NOMO-1 treated with DMSO at 0.1 percent for 48 hours (cell line): Measurements from ENCODE around the gene ATAT1.
"Not testable (repeated sequence)": the region's sequence is repeated elsewhere in the genome, so short reads cannot be mapped to it uniquely, and the experiment has no call there.

ENCODE experiments used
- DNase-seq: peaks from one replicate; lab custom pipeline; 2025; ENCODE audit not compliant: unreplicated experiment; lab: John Stamatoyannopoulos, UW

The ATAT1 gene

DNA sequence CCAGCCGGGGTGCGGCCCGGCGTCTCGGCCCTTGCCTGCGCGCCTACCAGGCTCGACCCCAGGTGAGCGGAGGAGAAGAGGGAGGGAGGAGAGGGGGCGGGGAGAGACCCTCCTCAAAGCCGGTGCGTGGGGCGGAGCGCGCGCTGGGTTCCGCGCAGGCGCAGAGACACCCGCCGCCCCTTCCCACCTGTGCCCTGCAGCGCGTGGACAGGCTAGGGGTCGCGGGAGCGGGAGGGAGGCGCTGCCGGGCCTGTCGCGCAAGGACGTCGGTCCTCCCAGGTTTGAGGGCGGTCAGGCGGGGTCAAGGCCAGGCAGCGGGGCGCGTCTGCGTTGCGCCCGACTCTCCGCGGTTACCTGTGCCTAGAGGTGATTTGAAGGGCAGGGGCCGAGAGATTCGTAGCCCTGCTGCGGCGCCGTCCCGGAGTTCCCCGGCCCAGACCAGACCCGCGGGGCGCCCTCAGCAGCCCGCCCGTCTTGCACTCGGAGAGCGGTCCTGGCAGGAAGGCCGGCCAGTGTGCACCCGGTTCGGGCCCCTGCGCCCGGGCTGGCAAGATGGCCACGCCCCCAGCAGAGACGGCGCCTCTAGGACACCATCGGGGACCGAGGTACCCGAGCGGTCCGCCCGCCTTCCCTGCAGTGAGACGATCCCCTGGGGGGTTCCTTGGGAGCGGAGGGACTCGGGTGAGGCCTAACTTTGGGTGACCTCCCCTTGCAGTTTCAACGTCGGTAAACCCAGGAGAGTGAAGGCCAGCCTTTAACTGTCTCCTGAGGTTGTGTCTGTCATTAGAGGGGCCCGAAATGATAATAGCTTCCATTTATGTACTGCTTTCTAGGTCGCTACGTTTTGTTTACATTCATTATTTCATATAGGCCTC is 20.8 kb downstream of the ATAT1 start:
- DNase-seq: peak; percentile 67

GRCh38 chr6:30651143-30651542 is 24.5 kb downstream of the ATAT1 start:
- DNase-seq: no peak

GRCh38 chr6:30654798-30655742 is 28.4 kb downstream of the ATAT1 start:
- DNase-seq: no peak

- no peak for DNase-seq
Observed at GRCh38 chr6:30655743-30656094, 29.0 kb downstream of the ATAT1 start.

- peak; percentile 83 for DNase-seq
Observed at GRCh38 chr6:30656513-30656912, 29.8 kb downstream of the ATAT1 start.

GRCh38 chr6:30657454-30657853 is 30.8 kb downstream of the ATAT1 start:
- DNase-seq: no peak

DNA sequence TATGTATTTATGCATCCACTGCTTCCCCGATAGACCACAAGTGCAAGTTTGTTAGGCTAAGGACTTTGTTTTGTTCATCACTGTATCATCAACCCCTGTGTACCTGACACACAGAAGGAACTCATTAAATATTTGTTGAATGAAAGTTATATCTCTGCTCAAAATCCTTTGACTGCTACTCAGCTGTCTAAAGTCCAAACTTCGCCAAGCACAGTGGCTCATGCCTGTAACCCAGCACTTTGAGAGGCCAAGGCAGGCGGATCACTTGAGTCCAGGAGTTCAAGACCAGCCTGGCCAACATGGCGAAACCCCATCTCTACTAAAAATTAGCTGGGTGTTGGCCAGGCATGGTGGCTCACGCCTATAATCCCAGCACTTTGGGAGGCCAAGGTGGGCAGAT is 31.2 kb downstream of the ATAT1 start:
- DNase-seq: not testable (repeated sequence)

DNA sequence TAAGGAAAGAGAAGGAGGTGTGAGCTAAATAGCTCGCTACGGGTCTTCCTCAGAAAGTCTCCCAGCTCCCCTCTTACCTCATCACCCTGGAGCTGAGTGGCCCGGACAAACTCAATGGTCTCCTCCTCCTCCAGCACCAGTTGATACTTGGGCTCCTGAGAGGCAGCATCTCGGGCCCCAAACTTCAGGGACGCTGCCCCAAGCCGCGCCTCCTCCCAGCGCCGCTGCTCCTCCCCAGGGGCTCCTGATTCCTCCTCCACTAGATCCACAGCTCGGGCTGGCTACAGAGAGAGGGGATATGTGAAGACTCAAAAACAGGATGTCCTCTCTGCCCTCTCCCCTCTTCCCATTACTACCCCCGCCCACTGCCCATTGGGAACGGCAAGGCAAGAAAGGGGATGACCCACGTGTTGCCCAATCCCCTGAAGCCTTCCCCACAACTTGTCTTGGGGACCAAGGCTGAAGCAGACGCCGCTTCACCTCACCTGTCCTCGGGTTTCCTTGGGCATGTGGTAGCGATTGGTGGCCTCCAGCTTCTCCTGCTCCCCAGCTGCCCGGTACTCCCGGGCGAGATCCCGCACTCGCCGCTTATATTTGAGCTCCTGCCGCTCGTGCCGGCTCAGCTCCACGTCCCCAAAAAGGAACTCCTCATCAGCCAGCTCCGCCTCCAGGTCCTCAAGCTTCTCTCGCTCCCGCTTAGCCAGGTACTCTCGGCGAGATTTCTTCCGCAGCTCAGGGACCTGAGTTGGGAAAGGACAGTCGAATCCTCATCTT is 38.5 kb downstream of the ATAT1 start:
- DNase-seq: no peak

GRCh38 chr6:30666300-30666699 is 39.6 kb downstream of the ATAT1 start:
- DNase-seq: not testable (repeated sequence)

DNA sequence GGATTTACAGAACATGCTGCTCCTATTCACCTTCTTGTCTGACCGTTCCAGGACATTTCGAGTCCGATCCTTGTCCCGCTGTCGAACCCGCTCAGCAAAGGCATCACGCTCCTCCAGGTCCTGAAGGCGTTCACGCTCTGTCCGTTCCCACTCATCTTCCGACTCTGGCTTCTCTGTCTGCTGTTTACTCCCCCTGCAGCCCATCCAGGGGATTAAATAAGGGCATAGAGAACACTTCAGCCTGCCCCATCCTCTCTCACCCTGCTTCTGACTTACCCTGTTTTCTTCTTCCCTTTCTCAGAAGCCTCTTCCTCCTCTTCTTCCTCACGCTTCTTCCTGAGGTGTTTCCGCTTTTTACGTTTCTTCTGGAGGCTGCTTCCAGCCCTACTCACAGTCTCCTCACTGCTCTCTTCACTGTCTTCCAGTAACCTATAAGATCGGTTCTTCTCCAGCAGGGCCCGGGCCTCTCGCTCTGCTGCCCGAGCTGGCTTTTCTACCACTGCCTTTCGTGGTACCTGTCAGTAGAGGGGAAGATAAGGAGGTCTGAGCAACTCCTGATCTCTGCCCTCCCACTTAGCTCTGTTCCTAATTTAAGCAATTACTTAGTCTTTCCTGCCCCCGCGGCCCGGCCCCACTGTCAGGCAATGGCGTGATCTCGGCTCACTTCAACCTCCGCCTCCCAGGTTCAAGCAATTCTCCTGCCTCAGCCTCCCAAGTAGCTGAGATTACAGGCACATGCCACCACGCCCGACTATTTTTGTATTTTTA is 44.3 kb downstream of the ATAT1 start:
- no peak for DNase-seq

DNA sequence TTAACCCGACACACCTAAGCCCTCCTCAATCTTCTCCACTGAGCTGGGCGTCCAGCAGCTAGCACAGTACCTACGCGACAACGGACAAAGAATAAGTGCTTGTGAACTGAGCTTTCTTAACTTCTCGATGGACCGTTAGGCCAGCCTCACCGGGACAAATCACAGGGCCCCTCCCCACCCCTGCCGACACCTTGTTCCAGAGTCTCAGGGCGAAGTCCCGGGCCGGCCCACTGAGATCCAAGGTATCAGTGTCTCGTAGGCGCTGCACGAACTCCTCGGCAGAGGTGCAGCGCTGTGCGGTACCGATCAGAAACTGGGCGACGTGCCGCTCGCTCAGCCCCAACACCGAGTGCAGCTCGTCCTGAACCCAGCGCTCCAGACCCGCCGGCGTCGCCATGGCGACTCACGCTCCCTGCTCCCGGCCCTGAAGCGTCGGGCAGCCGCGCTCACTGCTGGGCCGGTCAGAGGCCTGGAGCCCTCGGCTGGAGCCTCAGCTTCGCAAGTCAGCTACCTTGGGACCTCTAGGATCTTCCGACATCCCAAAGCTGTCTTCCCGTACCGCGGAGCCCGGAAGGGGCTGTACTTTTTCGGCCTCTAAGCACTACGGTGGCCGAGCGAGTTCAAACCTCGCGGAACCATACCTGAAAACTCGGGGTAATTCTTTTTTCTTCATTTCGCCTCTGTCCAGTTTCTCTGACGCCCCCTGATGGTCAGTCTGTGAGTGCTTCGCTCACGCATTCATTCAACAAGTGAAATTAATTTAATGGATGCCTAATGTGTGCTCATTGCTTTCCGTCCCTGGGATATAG is 46.0 kb downstream of the ATAT1 start, which contains the start of gene DHX16:
DHX16 (minus strand) TSS at position 562 of the 809 bp plus-strand sequence; CDS start at position 397, 165 bp downstream.
- DNase-seq: peak; percentile 95

GRCh38 chr6:30676660-30677285 is 50.1 kb downstream of the ATAT1 start:
- no peak for DNase-seq

GRCh38 chr6:30678964-30679726 is 52.5 kb downstream of the ATAT1 start:
- DNase-seq: peak; percentile 76

- no peak for DNase-seq
Observed at GRCh38 chr6:30679765-30680535, 53.3 kb downstream of the ATAT1 start.

- no peak for DNase-seq
Observed at GRCh38 chr6:30681766-30682142, 55.1 kb downstream of the ATAT1 start.

DNA sequence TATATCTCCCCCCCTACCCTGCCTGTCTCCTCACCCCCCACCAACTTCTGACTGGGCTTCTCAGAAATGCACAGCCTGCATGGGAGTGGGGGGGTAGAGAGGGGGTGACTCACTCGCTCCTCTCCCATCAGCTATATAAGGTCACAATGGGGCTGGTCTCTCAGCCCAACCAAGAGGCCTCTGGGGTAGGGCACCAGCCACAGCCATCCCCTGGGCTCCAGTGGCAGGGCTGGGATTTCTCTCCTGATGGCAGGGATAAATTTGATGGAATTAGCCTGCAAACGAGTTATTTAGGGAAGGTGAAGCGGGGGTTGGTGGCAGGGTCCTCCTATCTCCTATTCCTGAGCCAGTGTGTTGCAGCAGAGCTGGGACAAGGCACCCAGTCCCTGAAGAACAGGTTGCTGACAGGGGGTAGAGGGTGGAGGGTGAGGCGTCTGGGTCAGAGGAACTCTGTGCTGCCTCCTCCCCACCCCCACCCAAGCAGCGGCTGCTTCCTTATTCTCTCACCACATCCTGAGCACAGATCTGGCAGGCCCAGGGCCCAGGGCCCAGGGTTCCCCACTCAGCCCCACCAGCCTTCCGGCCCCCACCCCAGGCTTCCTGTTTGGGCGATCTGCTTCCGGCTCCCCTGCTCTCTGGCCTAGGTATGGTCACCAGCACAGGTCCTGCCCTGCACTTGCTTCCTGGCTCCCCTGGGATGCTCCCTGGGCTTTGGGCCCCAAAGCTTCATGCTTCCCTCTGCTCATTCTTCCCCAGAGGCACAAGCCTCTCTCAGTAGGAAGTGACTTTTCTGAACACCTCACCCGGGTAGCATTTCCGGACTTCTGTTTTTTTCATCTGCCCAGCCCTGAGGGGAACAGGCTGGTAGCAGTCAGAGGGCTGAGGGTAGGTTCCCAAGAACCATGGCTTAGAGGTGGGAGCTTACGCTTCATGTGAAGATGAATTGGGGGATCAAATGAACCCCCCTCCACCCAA is 55.8 kb downstream of the ATAT1 start:
- DNase-seq: peak; percentile 96
